GM19397 (cell line): ENCODE data around the gene VAV2.
"Not testable (repeated sequence)": the region's sequence is repeated elsewhere in the genome, so short reads cannot be mapped to it uniquely, and the experiment has no call there.

Experiments
- ATAC-seq: cut with Tn5 transposase; IDR thresholded peaks from one replicate; pipeline ENCODE4 v1.9.1; 2021; ENCODE audit warnings: mild to moderate bottlenecking, moderate library complexity; ENCODE audit not compliant: unreplicated experiment

The VAV2 gene

GRCh38 chr9:133901184-133901835 is 90.8 kb downstream of the VAV2 start:
- no peak for ATAC-seq

DNA sequence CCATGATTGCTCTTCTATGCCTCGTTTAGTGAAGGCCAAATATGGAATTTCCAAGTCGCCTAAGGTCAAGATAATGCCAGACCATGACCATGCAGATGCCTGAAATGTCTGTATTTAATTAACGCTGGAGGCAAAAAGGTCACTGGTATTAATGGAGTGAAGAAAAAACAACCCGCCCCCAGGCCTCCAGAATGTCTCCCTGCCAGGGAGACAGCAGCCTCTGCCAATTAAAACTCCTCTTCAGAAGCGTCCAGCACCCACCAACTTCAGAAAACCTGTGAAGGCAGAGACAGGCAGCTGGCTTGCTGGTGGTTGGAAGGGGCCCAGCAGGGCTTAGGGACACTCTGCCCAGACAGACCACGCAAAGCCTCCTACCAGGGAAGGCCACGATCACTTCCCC is 94.4 kb downstream of the VAV2 start:
- no peak for ATAC-seq

DNA sequence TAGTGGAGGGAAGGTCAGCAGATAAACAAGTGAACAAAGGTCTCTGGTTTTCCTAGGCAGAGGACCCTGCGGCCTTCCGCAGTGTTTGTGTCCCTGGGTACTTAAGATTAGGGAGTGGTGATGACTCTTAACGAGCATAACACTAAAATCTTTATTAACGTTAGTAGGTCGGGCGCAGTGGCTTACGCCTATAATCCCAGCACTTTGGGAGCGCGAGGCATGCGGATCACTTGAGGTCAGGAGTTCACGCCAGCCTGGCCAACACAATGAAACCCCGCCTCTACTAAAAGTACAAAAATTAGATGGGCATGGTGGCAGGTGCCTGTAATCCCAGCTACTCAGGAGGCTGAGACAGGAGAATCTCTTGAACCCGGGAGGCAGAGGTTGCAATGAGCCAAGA is 96.1 kb downstream of the VAV2 start:
- ATAC-seq, result not testable (repeated sequence)

- ATAC-seq, result no peak
Observed at GRCh38 chr9:133895335-133895734, 96.8 kb downstream of the VAV2 start.

DNA sequence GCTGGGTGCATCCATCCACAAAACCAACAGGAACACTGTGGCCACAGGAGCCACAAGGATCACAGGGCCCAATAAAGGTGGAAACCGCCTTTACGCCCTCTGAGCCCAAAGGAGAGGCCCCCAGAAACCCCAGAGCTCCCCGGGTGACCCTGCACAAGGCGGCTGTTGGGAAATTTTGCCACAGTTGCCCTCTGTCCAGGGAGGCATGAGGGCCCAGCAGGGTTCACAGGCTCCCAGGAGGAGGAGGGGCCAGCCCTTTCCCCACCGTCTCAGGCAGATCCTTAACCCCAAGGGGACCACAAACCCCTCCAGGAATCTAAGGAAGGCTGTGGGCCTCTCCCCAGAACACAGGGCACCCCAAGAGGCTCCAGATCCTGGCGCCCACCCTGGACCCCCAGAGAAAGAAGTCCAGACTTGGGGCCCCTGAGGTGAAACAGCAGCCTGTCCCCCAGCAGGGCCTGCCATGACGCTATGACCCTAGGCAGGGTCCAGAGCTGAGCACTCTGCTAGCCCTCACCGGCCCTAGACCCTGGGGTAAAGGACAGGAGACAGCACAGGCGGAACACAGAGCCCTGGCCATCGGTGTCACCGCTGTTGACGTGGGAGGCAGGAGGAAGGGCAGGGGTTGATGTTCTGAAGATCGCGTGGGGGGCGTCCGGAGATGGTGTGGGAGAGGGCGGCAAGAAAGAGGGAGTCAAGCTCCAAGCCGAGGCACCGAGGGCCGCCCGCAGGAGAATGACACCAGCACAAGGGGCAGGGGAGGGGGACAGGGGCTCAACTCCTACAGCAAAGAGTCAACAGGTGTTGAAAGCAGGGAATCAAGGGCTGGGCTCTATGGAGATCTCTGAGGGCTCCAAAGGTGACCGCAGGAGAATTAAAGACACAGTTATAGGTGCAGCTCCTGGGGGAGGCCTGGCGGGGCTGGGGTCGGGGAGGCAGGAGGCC is 97.5 kb downstream of the VAV2 start:
- no peak for ATAC-seq

DNA sequence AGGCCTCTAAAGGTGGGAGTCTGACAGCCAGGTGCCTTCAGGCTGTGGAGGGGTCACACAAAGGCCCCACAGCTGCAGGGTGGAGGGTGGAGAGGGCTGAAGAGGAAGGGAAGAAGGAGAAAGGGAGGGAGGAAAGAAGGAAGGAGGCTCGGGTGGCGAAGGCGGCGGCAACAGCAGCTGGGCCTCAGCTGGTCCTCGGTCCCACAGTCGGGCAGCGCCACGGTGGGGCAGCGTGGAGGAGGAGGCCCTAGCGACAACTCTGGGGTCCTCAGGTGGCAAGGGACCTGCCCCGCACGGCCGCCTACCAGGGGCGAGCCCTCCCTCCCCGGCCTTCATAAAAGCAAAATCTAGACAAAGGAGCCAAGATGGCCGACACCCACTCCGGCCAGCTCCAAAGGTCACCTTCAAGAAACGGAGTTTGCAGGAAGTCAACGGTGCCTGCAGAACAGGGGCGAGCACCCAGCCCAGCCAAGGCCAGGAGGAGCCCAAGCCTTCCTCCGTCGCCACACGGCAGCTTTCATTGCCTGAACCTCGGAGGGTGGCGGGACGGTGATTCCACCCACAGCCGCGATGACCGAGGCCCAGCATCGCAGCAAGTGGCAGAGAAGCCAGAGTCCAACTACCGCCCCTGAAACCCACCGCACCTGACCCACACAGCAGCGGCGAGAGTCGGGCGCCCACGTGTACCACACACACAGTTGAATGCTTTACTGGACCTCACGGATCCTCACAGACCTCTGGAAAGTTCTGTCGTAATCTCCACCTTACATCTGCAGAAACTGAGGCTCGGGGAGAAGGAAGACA is 98.7 kb downstream of the VAV2 start:
- no peak for ATAC-seq

GRCh38 chr9:133892193-133892920 is 99.8 kb downstream of the VAV2 start:
- no peak for ATAC-seq

DNA sequence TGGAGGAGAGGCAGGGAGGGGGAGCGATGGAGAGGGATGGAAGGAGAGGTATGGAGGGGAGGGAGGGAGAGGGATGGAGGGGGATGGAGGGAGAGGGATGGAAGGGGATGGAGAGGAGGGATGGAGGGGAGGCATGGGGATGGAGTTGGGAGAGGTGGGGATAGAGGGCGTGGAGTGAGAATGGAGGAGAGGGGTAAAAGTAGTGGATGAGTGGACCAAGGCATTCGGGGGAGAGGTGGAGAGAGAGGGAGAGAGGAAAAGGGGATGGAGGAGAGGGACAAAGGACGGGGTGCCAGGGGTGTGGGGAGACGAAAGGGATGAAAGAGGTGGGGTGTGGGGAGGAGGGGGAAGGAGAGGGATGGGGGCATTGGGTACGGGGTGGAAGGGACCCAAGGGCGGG is 100.4 kb downstream of the VAV2 start:
- no peak for ATAC-seq

GRCh38 chr9:133890583-133890982 is 101.5 kb downstream of the VAV2 start:
- ATAC-seq, result no peak

DNA sequence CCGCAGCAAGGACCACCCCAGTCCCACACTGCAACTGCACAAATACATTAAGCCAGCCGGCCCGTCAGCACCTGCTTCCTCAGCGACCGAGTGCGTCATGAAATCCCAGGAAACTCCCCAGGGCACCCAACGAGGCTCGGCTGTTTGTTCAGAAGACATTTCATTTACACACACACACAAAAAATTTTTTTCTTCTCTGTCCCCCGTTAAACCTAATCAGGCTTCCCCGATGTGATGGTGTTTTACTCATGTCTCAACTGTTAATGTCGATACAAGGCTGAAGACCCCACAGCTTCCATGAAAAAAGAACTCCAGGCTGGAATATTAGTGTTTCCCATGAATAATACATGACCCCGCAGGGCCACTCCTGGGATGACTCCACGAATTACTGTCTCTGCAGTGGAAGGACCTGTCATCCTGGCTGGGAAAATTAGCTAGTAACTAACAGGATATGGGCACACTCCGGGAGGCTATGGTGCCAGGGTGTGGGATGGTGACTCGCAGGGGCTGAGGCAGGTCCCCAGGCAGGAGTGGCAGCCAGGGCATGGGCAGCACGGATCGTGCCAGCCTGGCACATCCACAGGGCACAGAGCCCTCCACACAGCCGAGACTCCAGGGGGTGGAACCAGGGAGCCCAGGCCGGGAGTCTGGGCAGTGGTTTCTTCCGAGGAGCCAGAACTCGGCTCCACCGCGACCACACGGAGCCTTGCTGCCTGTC is 102.4 kb downstream of the VAV2 start:
- ATAC-seq, result no peak

DNA sequence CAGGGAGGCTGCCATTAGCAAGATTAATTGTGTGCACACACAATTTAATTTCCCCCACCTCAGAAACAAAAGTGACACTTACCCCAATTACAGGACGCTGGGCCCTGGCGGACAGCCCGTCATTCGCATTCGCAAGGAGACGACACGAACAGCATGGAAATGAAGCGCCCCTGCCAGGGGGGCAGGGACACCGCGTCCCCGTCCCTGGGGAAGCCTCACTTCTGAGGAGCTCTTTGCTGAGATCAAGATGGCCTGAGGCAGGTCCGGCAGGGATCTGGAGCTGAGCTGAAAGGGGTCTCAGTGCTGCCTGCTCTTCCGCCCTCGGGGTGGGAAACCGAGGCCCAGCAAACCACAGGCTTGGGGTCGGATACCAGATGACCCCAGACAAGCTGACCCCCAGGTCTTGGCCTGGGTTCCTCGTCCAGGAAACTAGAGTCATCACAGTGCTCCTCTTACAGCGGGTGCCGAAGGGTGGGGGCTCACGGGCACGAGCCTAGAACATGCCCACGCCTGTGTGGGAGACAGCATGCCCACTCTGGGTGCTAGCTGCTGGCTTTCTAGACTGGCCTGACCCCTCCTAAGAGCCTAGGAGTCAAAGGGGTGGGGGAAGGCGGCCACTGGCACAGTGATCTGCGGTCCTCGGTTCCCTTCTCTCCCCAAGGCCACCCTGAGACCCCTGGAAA is 103.2 kb downstream of the VAV2 start:
- ATAC-seq, result no peak

GRCh38 chr9:133888048-133888808 is 103.9 kb downstream of the VAV2 start:
- ATAC-seq, result no peak

GRCh38 chr9:133887540-133888047 is 104.5 kb downstream of the VAV2 start:
- no peak for ATAC-seq

GRCh38 chr9:133886563-133887501 is 105.3 kb downstream of the VAV2 start:
- ATAC-seq, result no peak

DNA sequence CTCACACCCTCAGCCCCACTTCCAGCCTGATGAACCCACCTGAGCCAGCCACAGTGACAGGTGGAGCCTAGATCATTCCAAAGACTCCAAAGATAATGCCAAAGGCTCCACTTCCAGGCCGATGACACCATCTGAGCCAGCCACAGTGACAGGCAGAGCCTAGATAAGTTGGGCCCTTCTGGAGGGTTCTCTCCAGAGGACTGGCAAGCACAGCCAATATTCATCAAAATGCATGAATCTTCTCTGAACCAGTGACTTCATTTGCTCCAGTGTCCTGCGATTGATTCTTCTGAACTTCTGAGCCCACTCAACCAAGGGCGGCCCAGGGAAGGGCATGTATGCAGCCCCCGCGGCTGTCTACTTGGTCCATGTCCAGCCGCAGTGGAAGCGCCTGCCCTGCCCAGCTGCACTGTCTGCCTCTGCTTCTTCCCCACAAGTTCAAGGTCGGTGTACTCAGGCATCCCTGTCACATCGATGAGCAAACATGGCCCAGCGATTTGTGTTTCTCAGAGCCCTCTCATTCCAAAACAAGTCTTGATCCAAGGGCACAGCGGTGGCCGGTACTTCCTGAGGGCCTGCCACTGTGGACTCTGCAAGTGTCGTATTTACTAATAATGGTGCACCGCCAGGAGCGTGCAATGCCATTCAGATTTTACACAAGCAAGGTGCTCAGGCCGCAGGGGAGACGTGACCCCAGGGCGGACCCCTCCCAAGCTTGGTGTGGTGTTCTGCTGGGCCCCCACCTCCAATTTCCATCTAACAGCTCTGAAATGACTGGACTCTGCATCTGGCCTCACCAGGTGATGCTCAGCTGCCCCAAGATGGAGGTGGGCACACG is 107.0 kb downstream of the VAV2 start:
- no peak for ATAC-seq
